Measurements from ENCODE around the gene RFX8.
"Not testable (repeated sequence)": the region's sequence is repeated elsewhere in the genome, so short reads cannot be mapped to it uniquely, and the experiment has no call there.

Gene RFX8

GRCh38 chr2:101509499-101510284 lies 34.8 kb upstream of the RFX8 start:
- Histone ChIP-seq H3K4me3 (ENCODE audit: low read depth, low read length) (no peak overlapping the region), H3K36me3 (ENCODE audit: control insufficient read depth, insufficient read depth, low read length) (no peaks in the 10 kb centered on the region), H3K4me1 (ENCODE audit: control insufficient read depth, insufficient read depth, low read length) (no peaks in the 10 kb centered on the region), H3K9me3 (ENCODE audit: control insufficient read depth, insufficient read depth, low read length) (peaks cover 3% of the 10 kb centered on the region; the same call in 1 of the 2 replicates), H3K27ac (ENCODE audit: low read depth, low read length) (no peak overlapping the region), H3K9ac (ENCODE audit: low read depth, low read length) (no peak overlapping the region), H3K27me3 (ENCODE audit: control insufficient read depth, insufficient read depth, low read length) (no peaks in the 10 kb centered on the region)

DNA sequence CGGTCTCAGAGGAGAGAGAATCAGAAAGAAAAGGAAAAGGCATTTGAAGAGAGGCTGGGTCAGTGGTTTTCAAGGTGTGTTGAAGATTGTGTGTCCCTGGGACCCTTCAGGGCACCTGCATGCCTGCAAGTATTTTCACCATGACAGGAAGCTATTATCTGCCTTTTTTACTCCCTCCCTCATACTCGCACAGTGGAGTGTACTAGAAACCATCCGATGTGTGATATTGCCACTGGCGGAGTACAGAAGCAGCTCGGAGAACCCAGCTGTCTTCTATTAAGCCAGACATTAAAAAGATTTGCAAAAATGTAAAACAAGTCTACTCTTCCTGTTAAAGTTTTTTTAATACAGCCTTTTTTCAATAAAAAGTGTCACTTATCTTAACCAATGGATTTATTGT lies 33.7 kb upstream of the RFX8 start:
- H3K9ac ChIP-seq (ENCODE audit: low read depth, low read length): no peak overlapping the region
- H3K9me3 ChIP-seq (ENCODE audit: control insufficient read depth, insufficient read depth, low read length): peaks cover 3% of the 10 kb centered on the region; the same call in 1 of the 2 replicates
- H3K4me1 ChIP-seq (ENCODE audit: control insufficient read depth, insufficient read depth, low read length): no peaks in the 10 kb centered on the region
- H3K36me3 ChIP-seq (ENCODE audit: control insufficient read depth, insufficient read depth, low read length): no peaks in the 10 kb centered on the region
- H3K27ac ChIP-seq (ENCODE audit: low read depth, low read length): no peak overlapping the region
- H3K27me3 ChIP-seq (ENCODE audit: control insufficient read depth, insufficient read depth, low read length): no peaks in the 10 kb centered on the region
- no peak overlapping the region for H3K4me3 ChIP-seq (ENCODE audit: low read depth, low read length)

GRCh38 chr2:101505276-101505675 lies 30.4 kb upstream of the RFX8 start:
- not testable (repeated sequence) for H3K27me3 ChIP-seq (ENCODE audit: control insufficient read depth, insufficient read depth, low read length); H3K27ac ChIP-seq (ENCODE audit: low read depth, low read length); H3K4me1 ChIP-seq (ENCODE audit: control insufficient read depth, insufficient read depth, low read length); H3K36me3 ChIP-seq (ENCODE audit: control insufficient read depth, insufficient read depth, low read length); H3K9me3 ChIP-seq (ENCODE audit: control insufficient read depth, insufficient read depth, low read length); H3K4me3 ChIP-seq (ENCODE audit: low read depth, low read length); H3K9ac ChIP-seq (ENCODE audit: low read depth, low read length)

DNA sequence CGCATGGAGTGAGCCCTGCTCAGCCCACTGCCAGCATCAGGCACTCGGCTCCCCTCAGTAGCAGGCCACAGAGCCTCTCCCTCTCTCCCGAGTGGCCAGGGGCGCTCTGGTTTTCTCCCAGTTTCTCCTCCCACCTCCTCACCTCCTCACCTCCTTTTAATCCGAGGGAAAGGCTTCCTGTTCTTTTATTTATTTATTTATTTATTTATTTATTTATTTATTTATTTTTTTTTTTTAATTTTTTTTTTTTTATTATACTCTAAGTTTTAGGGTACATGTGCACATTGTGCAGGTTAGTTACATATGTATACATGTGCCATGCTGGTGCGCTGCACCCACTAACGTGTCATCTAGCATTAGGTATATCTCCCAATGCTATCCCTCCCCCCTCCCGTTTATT lies 29.8 kb upstream of the RFX8 start:
- H3K27me3 ChIP-seq (ENCODE audit: control insufficient read depth, insufficient read depth, low read length); H3K4me1 ChIP-seq (ENCODE audit: control insufficient read depth, insufficient read depth, low read length); H3K9me3 ChIP-seq (ENCODE audit: control insufficient read depth, insufficient read depth, low read length); H3K27ac ChIP-seq (ENCODE audit: low read depth, low read length); H3K9ac ChIP-seq (ENCODE audit: low read depth, low read length); H3K4me3 ChIP-seq (ENCODE audit: low read depth, low read length); H3K36me3 ChIP-seq (ENCODE audit: control insufficient read depth, insufficient read depth, low read length): not testable (repeated sequence)

DNA sequence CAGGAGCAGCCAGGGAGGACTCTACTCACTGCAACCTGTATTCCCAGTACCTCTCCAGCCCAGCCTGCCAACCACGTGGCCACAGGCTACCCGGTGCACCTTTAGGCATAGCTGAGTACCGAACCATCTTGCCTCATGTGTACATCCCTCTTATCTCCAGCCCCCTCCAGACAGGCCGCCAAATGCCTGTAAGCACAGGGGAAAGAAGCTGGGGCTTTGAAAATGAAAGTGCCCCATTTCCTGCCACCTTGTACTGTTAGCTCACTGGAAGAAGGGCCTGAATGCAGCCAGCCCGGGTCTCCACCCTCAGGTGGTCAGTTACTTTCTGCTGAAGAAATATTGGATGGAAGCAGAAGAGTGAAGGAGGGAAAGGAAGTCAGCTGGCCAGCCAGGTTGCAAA lies 27.2 kb upstream of the RFX8 start:
- H3K9ac ChIP-seq (ENCODE audit: low read depth, low read length): no peak overlapping the region
- no peaks in the 10 kb centered on the region for H3K36me3 ChIP-seq (ENCODE audit: control insufficient read depth, insufficient read depth, low read length)
- H3K27ac ChIP-seq (ENCODE audit: low read depth, low read length): no peak overlapping the region
- H3K4me3 ChIP-seq (ENCODE audit: low read depth, low read length): no peak overlapping the region
- no peaks in the 10 kb centered on the region for H3K27me3 ChIP-seq (ENCODE audit: control insufficient read depth, insufficient read depth, low read length)
- no peaks in the 10 kb centered on the region for H3K9me3 ChIP-seq (ENCODE audit: control insufficient read depth, insufficient read depth, low read length)
- H3K4me1 ChIP-seq (ENCODE audit: control insufficient read depth, insufficient read depth, low read length): no peaks in the 10 kb centered on the region

DNA sequence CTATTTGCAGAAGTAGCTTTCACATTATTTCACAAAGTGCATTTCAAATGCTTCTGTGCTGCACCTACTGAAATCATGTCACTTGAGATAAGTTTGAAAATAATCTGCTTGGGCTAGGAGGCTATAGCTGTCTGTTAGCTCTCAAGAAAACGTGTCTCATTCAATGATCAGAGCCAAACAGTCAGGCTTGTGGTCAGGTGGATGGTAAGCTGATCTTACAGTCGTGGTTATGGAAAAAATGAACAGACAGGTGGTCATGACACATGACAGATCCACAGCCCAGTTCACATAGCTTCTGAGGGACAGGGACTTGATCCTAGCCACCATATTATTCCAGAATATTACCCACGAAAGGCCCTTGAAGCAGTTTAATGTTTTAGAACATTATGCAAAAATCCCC lies 26.5 kb upstream of the RFX8 start:
- Histone ChIP-seq H3K27ac (ENCODE audit: low read depth, low read length) (no peak overlapping the region), H3K27me3 (ENCODE audit: control insufficient read depth, insufficient read depth, low read length) (no peaks in the 10 kb centered on the region), H3K9me3 (ENCODE audit: control insufficient read depth, insufficient read depth, low read length) (no peaks in the 10 kb centered on the region), H3K4me3 (ENCODE audit: low read depth, low read length) (no peak overlapping the region), H3K4me1 (ENCODE audit: control insufficient read depth, insufficient read depth, low read length) (no peaks in the 10 kb centered on the region), H3K36me3 (ENCODE audit: control insufficient read depth, insufficient read depth, low read length) (no peaks in the 10 kb centered on the region), H3K9ac (ENCODE audit: low read depth, low read length) (no peak overlapping the region)

DNA sequence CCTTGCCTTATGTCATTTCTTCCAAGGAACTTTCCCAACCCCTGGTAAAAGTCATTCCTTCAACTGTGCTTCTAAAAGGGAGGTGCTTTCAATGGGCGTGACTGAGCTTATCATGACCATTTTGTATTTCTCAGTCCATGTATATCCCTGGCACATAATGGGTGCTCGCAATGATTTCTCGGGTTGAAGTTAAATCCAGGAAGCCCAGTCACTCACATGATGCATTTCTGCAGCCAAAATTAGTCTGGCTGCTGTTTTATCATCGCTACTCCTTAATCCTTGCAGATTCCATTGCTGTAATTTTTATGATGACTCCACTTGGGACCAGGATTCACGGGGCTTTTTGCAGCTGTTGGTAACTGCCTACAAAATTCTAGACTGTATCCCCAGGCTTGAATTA lies 25.9 kb upstream of the RFX8 start:
- H3K9me3 ChIP-seq (ENCODE audit: control insufficient read depth, insufficient read depth, low read length): no peaks in the 10 kb centered on the region
- H3K27ac ChIP-seq (ENCODE audit: low read depth, low read length): no peak overlapping the region
- H3K27me3 ChIP-seq (ENCODE audit: control insufficient read depth, insufficient read depth, low read length): no peaks in the 10 kb centered on the region
- no peaks in the 10 kb centered on the region for H3K4me1 ChIP-seq (ENCODE audit: control insufficient read depth, insufficient read depth, low read length)
- H3K9ac ChIP-seq (ENCODE audit: low read depth, low read length): no peak overlapping the region
- no peak overlapping the region for H3K4me3 ChIP-seq (ENCODE audit: low read depth, low read length)
- H3K36me3 ChIP-seq (ENCODE audit: control insufficient read depth, insufficient read depth, low read length): no peaks in the 10 kb centered on the region

GRCh38 chr2:101500180-101500579 lies 25.3 kb upstream of the RFX8 start:
- H3K36me3 ChIP-seq (ENCODE audit: control insufficient read depth, insufficient read depth, low read length): no peaks in the 10 kb centered on the region
- H3K27ac ChIP-seq (ENCODE audit: low read depth, low read length): no peak overlapping the region
- H3K4me1 ChIP-seq (ENCODE audit: control insufficient read depth, insufficient read depth, low read length): no peaks in the 10 kb centered on the region
- H3K4me3 ChIP-seq (ENCODE audit: low read depth, low read length): no peak overlapping the region
- no peak overlapping the region for H3K9ac ChIP-seq (ENCODE audit: low read depth, low read length)
- no peaks in the 10 kb centered on the region for H3K27me3 ChIP-seq (ENCODE audit: control insufficient read depth, insufficient read depth, low read length)
- no peaks in the 10 kb centered on the region for H3K9me3 ChIP-seq (ENCODE audit: control insufficient read depth, insufficient read depth, low read length)

DNA sequence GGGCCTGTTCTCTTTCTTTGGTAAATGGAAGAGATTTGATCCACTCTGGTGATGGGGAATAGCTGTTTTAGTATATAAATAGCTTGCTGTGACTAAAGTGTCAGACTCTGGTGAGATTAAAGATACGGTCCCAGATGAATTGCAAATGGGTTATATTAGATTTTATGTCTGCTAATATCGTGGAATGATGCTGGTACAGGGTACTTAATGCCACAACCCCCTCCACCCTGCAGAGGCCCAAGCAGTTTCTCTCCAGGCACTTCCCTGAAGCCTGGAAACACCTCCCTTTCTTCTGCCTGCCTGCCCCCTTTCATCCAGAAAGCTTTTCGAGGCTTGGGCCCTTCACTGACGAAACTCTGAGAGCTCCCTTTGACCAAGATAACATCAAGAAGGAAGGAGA lies 21.4 kb upstream of the RFX8 start:
- Histone ChIP-seq H3K36me3 (ENCODE audit: control insufficient read depth, insufficient read depth, low read length) (no peaks in the 10 kb centered on the region), H3K9me3 (ENCODE audit: control insufficient read depth, insufficient read depth, low read length) (no peaks in the 10 kb centered on the region), H3K9ac (ENCODE audit: low read depth, low read length) (no peak overlapping the region), H3K27ac (ENCODE audit: low read depth, low read length) (no peak overlapping the region), H3K4me1 (ENCODE audit: control insufficient read depth, insufficient read depth, low read length) (no peaks in the 10 kb centered on the region), H3K27me3 (ENCODE audit: control insufficient read depth, insufficient read depth, low read length) (no peaks in the 10 kb centered on the region), H3K4me3 (ENCODE audit: low read depth, low read length) (no peak overlapping the region)

DNA sequence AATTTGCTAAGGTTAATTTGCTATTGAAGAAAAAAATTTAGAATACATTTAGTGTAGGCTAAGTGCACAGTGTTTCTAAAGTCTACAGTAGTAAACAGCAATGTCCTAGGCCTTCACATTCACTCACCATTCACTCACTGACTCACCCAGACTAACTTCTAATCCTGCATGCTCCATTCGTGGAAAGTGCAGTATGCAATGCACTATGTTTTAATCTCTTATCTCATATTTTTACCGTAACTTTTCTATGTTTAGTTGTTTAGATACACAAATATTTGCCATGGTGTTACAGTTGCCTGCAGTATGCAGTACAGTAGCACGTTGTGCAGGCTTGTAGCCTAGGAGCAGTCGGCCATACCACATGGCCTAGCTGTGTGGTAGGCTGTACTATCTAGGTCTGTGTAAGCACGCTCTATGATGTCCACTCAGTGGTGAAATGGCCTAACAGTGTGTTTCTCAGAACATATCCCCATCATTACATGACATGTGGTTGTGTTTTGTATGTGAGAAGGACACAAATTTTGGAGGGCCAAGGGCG lies 18.1 kb upstream of the RFX8 start:
- no peaks in the 10 kb centered on the region for H3K4me1 ChIP-seq (ENCODE audit: control insufficient read depth, insufficient read depth, low read length)
- H3K36me3 ChIP-seq (ENCODE audit: control insufficient read depth, insufficient read depth, low read length): no peaks in the 10 kb centered on the region
- no peaks in the 10 kb centered on the region for H3K27me3 ChIP-seq (ENCODE audit: control insufficient read depth, insufficient read depth, low read length)
- no peak overlapping the region for H3K9ac ChIP-seq (ENCODE audit: low read depth, low read length)
- H3K4me3 ChIP-seq (ENCODE audit: low read depth, low read length): no peak overlapping the region
- H3K9me3 ChIP-seq (ENCODE audit: control insufficient read depth, insufficient read depth, low read length): no peaks in the 10 kb centered on the region
- no peak overlapping the region for H3K27ac ChIP-seq (ENCODE audit: low read depth, low read length)

GRCh38 chr2:101486994-101487393 lies 12.1 kb upstream of the RFX8 start:
- Histone ChIP-seq H3K36me3 (ENCODE audit: control insufficient read depth, insufficient read depth, low read length) (no peaks in the 10 kb centered on the region), H3K4me3 (ENCODE audit: low read depth, low read length) (no peak overlapping the region), H3K27me3 (ENCODE audit: control insufficient read depth, insufficient read depth, low read length) (no peaks in the 10 kb centered on the region), H3K9me3 (ENCODE audit: control insufficient read depth, insufficient read depth, low read length) (no peaks in the 10 kb centered on the region), H3K4me1 (ENCODE audit: control insufficient read depth, insufficient read depth, low read length) (no peaks in the 10 kb centered on the region), H3K9ac (ENCODE audit: low read depth, low read length) (no peak overlapping the region), H3K27ac (ENCODE audit: low read depth, low read length) (no peak overlapping the region)
